ENCODE data around the gene VSIG10L. TPM values are rescaled to one million over a fixed set of nuclear protein-coding genes. Genes with fewer than 3 reads are reported as not detected.

The VSIG10L gene
- total RNA-seq, 1 experiment from 2014 or later, result 4.6 TPM

DNA sequence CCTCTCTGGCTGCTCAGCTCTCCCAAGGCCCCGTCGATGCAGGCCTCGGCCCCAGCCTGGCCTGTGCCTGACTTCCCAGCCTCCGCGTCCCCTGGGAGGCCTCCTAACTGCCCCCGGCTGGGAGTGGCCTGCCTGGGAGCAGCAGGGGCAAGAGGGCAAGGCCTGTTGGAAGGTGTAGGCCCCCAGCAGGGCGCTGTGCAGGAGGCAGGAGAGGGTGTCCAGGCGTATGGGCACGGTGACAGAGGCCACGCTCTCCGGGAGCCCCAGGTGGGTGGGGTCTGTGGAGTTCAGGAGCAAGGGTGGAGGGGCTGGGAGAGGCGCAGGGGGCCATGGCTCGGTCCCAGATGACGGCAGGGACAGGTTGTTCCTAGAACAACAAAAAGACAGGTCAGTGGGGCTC is 47.2 kb upstream of the VSIG10L start:
- H4K20me1 ChIP-seq (ENCODE audit: insufficient read depth), result no peaks in the 10 kb centered on the region
- RAD21 ChIA-PET (ENCODE audit: low non-redundant PET in 1 of 2, low total read pairs in 2 of 2, uncharacterized antibody in 2 of 2, unreplicated experiment in 2 of 2), result no interaction called here
- H3K4me2 ChIP-seq (ENCODE audit: low read length), result no peak overlapping the region
- no peaks in the 10 kb centered on the region for H3K36me3 ChIP-seq (ENCODE audit: control insufficient read depth in 1 of 2, insufficient read depth in 2 of 2, low read length in 2 of 2)
- DNase-seq (ENCODE audit: low read depth, low spot score) (no peak), ATAC-seq (no peak)
- POLR2A ChIA-PET, result interaction anchor here (0.7 kb wide), 1 partner anchor 324 kb away, joined by 3 read pairs; no protein-coding TSS in a partner anchor
- H3K27me3 ChIP-seq (ENCODE audit: insufficient read depth, low read length), result no peaks in the 10 kb centered on the region
- no peak overlapping the region for H3K4me3 ChIP-seq (replicated peaks in 1 of 2; ENCODE audit: low read depth in 1 of 2, low read length in 2 of 2)
- no peaks in the 10 kb centered on the region for H3K9me3 ChIP-seq (ENCODE audit: control insufficient read depth in 1 of 2, insufficient read depth in 1 of 2, low read depth in 1 of 2, low read length in 2 of 2)
- no TSS peak for BruUV-seq (replicated peaks)
- H3K79me2 ChIP-seq (ENCODE audit: insufficient read depth, low read length), result no peaks in the 10 kb centered on the region
- H3K27ac ChIP-seq (ENCODE audit: low read depth, low read length), result no peak overlapping the region
- no peak overlapping the region for H2AFZ ChIP-seq (ENCODE audit: low read depth, low read length, poor library complexity, severe bottlenecking)
- H3K9me2 ChIP-seq (ENCODE audit: insufficient read depth), result no peaks in the 10 kb centered on the region
- no peak overlapping the region for H3K9ac ChIP-seq (ENCODE audit: low read length)
- H3K4me1 ChIP-seq (ENCODE audit: control insufficient read depth in 1 of 2, insufficient read depth in 2 of 2, low read length in 2 of 2), result peaks cover 0 to 6% of the 10 kb centered on the region in 2 experiments; a peak in 2 of 4 replicates
- TF ChIP-seq ZFX (IDR thresholded peaks at IDR 0.05) (no peak), EZH2 (IDR thresholded peaks at IDR 0.05) (no peak), EGR1 (IDR thresholded peaks at IDR 0.05; ENCODE audit: low read depth) (no peak), YY1 (IDR thresholded peaks at IDR 0.05; ENCODE audit: extremely low read depth, insufficient replicate concordance, low read depth, low read length) (no peak), ELF1 (IDR thresholded peaks at IDR 0.05; ENCODE audit: borderline replicate concordance, low read depth) (no peak), SRF (IDR thresholded peaks at IDR 0.05; ENCODE audit: low read depth) (no peak), FOSL1 (IDR thresholded peaks at IDR 0.05; ENCODE audit: low read depth) (no peak), POLR2A (IDR thresholded peaks at IDR 0.05; ENCODE audit: borderline replicate concordance, extremely low read depth, insufficient read depth, insufficient read length) (no peak), TCF7L2 (IDR thresholded peaks at IDR 0.05; ENCODE audit: borderline replicate concordance, extremely low read depth, insufficient read depth, insufficient read length) (no peak), JUND (IDR thresholded peaks at IDR 0.05) (no peak), CBX3 (IDR thresholded peaks at IDR 0.05; ENCODE audit: low read depth) (no peak), EZH2phosphoT487 (IDR thresholded peaks at IDR 0.05; ENCODE audit: borderline replicate concordance) (no peak), POLR2AphosphoS5 (IDR thresholded peaks at IDR 0.05; ENCODE audit: low read depth, low read length) (no peak), SIN3A (IDR thresholded peaks at IDR 0.05; ENCODE audit: low read depth) (no peak), RAD21 (IDR thresholded peaks at IDR 0.05; ENCODE audit: low read depth) (no peak), ZNF274 (IDR thresholded peaks at IDR 0.05; ENCODE audit: low read depth, low read length) (no peak)
- TF ChIP-seq, protein P1, sequence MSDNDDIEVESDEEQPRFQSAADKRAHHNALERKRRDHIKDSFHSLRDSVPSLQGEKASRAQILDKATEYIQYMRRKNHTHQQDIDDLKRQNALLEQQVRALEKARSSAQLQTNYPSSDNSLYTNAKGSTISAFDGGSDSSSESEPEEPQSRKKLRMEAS (IDR thresholded peaks at IDR 0.05), result no peak
- TF ChIP-seq, protein P2, sequence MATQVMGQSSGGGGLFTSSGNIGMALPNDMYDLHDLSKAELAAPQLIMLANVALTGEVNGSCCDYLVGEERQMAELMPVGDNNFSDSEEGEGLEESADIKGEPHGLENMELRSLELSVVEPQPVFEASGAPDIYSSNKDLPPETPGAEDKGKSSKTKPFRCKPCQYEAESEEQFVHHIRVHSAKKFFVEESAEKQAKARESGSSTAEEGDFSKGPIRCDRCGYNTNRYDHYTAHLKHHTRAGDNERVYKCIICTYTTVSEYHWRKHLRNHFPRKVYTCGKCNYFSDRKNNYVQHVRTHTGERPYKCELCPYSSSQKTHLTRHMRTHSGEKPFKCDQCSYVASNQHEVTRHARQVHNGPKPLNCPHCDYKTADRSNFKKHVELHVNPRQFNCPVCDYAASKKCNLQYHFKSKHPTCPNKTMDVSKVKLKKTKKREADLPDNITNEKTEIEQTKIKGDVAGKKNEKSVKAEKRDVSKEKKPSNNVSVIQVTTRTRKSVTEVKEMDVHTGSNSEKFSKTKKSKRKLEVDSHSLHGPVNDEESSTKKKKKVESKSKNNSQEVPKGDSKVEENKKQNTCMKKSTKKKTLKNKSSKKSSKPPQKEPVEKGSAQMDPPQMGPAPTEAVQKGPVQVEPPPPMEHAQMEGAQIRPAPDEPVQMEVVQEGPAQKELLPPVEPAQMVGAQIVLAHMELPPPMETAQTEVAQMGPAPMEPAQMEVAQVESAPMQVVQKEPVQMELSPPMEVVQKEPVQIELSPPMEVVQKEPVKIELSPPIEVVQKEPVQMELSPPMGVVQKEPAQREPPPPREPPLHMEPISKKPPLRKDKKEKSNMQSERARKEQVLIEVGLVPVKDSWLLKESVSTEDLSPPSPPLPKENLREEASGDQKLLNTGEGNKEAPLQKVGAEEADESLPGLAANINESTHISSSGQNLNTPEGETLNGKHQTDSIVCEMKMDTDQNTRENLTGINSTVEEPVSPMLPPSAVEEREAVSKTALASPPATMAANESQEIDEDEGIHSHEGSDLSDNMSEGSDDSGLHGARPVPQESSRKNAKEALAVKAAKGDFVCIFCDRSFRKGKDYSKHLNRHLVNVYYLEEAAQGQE (IDR thresholded peaks at IDR 0.05; ENCODE audit: low read depth), result no peak
- TF ChIP-seq, protein P3, sequence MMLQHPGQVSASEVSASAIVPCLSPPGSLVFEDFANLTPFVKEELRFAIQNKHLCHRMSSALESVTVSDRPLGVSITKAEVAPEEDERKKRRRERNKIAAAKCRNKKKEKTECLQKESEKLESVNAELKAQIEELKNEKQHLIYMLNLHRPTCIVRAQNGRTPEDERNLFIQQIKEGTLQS (IDR thresholded peaks at IDR 0.05), result no peak
- TF ChIP-seq, protein P4, sequence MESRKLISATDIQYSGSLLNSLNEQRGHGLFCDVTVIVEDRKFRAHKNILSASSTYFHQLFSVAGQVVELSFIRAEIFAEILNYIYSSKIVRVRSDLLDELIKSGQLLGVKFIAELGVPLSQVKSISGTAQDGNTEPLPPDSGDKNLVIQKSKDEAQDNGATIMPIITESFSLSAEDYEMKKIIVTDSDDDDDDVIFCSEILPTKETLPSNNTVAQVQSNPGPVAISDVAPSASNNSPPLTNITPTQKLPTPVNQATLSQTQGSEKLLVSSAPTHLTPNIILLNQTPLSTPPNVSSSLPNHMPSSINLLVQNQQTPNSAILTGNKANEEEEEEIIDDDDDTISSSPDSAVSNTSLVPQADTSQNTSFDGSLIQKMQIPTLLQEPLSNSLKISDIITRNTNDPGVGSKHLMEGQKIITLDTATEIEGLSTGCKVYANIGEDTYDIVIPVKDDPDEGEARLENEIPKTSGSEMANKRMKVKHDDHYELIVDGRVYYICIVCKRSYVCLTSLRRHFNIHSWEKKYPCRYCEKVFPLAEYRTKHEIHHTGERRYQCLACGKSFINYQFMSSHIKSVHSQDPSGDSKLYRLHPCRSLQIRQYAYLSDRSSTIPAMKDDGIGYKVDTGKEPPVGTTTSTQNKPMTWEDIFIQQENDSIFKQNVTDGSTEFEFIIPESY (IDR thresholded peaks at IDR 0.05; ENCODE audit: extremely low read depth, insufficient replicate concordance, low read length), result no peak
- intact Hi-C loops (cut with micrococcal nuclease), result no loop called here
- CTCF ChIA-PET, result no interaction called here

Data from HCT116 (cell line).